GM18526 (cell line): ENCODE measurements around the gene ROR2.

ENCODE experiments used
- POLR2A ChIP-seq: IDR thresholded peaks from 3 replicates; pipeline ENCODE4 v1.6.1; 2011; ENCODE audit not compliant: insufficient read length; ENCODE audit errors: extremely low read depth

The ROR2 gene

DNA sequence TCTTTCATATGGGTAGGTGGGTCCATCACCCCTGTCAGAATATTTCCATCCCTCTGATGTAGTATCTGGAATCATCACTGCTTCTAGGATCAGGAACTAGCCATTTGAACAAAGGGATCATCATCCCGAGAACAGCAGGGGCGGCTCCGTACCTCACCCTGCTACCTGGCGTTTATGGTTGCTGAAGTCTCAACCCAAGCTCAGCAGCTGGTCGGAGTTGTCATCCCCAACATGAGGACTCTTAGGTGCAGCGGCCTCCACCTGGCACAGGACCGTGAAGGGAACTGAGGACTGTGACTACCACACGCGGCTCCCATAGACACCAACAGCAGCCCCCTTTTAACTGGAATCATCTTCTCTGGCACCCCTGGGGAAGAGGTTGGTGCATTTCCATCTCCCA, 35.1 kb downstream of the ROR2 start:
- TF ChIP-seq POLR2A = no peak

DNA sequence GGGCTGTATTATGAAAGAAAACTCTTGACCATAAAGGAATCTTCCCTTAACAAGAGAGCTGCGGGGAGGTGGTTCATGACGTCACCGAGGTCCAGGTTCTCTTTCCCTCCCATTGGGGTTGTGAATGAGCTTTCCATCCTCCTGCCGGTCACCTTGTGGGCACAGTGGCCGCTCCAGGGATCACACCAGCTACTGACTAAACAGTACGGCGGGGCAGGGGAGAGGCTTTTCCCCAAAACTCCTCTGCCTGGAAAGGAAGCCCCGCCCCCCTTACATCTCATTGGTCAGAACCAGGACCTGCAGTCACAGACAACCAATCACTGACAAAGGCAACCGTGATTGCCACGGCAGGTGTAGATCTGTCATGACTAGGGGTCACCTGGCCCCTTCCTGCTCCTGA, 35.6 kb downstream of the ROR2 start:
- no peak for TF ChIP-seq POLR2A

DNA sequence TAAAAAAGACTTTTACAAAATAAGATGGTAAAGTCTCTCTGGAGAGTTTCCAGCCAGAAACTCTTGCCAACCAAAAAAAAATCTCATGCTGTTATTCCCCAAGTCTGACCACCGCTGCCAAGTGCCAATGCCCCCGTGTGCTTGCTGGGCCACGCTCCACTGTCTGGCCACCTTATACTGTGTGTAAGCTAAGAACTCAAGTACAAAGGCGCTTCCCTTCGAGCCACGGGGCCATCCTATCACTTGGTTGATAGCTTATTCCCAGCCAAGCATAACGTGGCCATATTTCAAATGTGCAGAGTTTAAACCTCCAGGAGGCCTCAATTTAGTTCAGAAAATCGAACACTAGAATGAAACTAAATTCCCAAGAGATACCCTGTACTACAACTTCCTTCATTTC, 36.0 kb downstream of the ROR2 start:
- no peak for TF ChIP-seq POLR2A

DNA sequence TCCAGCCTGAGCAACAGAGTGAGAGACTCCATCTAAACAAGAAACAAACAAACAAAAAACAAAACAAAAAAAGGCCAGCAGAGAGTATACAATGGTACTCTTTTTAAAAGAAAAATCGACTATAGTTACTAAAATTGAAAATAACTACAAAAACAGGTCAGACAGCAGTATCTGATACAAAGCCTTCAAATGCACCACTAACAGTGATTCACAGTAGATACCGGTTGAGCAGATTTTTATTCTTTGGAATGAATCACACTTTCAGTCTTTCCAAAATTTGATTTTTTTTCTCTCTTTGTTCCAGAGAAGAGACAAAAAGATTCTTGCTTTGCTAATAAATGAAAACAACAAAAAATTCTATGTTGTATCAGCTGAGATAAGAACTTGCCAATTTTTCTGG, 36.9 kb downstream of the ROR2 start:
- TF ChIP-seq POLR2A = no peak

DNA sequence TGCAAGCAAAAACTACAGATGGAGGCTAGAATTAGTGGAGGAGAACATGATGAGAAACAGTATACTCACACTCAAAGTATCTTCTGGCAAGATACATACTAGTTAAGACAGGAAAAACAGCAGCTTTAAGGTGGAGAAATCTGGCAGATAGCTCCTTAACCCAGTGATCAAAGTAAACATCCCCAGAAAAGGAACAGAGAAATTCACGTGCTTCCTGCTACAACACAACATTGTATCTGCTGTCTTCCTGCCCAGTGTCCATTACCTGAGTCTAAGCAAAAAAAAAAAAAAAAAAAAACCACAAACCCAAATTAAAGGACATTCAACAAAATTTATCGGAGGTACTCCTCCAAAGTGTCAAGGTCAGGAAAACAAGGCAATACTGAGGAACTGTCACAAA, 38.4 kb downstream of the ROR2 start:
- TF ChIP-seq POLR2A = no peak

DNA sequence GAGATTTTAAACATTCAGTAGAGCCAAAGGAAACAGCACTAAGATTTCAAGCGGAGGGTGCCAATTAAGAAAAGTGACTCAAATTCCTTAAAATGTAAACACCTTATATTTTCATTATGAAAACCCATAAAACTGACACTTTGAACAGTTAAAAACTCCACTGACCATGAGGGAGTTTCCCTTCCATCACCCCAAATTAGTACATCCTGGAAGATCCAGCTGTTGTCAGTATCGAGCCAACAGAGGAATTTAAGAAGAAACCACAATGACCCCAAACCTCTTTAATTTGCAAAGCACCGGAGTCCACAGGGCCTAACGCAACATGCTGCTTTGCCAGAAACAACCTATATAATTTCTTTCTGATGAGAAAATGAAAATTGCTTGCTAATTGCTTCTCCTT, 41.3 kb downstream of the ROR2 start:
- no peak for TF ChIP-seq POLR2A

DNA sequence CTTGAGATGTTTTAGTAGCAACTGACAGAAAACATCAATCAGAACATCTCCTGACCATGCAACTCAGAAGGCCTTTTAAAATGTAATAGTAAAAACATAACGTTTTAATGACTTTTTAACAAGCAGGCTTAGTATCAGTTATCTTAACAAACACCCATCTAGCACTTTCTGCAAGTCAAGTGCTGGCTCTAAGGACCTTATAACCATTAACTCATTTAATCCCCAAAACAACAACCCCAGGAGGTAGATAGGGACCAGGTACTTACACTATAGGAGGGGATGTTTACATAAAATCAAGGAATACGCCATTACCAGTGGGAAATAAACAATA, 41.8 kb downstream of the ROR2 start:
- no peak for TF ChIP-seq POLR2A

DNA sequence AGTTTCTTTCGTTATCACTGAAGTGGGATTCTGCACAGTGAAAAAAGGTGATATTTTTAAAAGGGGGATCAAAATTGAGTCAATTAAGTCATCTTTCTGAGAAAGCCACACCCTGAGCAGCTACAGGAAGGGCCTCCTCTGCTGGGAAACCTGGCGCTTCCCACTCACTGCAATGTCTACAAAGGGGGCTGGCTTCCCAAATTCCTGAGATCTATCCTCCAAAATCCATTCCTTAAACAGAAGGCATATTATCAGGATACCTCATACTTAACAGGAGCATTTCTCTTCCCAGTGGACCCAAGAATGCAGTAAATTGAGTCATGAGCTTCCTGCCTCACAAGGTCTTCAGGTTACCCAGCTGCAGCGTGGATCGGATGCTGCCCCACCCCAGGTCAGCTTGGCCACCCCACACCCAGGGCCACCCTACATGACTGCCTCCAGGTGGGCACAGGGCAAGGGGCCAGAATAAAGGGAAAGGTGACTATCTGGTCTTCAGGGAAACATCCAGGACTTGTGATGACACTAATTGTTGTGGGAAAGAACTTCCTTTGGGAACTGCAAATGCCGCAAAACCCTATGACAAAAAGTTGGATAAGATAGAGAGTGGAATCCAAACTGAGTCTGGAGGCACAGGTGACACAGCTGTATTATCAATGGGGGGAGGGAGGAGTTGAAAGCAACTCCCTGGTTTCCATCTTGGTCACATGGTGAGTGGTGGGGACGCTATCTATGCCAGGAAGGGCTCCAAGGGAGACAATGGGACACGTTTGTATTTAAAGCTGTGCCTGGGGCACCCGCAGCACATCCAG, 42.3 kb downstream of the ROR2 start:
- TF ChIP-seq POLR2A = no peak

DNA sequence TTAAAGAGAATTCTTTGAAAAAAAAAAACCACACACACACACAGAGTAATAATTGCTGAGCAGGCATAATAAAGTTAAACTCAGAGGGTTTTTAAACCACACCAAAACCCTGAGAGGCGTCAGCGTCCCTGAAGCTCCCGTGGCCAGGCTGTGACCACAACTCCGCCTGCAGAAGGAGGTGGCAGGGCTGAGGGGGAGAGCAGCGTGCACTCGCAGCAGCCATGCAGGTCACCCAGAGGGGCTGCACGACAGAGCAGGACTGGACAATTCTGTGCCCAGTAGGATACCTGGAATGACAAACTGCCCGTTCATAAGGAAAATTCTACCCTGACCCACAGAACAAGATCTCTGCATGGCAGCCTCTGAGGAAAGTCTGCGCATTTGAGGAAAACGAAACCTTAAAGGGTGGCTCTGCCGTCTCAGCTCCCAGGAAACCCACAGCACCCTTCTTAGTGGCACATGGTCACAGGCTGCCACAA, 44.0 kb downstream of the ROR2 start:
- TF ChIP-seq POLR2A = no peak

DNA sequence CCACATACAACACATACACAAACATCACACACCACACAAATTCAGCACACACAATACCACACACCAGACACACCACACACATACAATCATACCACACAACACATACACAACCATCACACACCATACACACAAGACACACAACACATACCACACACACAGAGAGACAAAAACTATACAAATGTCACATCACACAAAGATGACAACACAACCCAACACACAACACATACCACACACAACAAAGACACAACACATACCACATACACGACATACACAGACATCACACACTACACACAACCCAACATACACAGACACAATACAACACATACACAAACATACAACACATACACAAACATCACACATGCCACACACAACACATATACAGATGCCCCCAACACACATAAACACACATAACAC, 44.8 kb downstream of the ROR2 start:
- TF ChIP-seq POLR2A = no peak

DNA sequence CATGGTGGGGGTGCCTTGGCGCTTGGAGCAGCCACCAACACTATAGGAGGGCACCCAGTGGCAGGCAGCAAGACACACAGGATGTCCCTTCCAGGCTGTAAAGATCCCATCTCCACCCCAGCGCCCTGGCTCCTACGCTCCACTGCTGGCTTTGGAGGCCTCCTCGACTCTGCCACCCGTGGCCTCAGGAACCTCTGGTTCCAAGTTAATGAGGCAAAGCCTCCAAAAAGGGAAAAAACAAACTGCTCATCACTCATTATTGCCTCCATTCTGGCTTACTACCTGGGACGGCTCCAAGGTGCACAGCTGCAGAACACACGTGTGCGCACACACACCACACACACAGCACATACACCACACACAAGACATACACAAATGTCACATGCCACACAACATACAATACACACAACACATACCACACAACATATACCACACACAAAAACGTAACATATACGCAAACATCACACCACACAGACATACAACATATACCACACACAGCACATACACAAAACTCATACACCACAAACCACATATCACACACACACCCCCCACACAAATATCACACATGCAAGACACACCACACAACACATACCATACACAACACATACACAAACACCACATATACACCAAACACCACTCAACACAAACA, 45.3 kb downstream of the ROR2 start:
- no peak for TF ChIP-seq POLR2A

DNA sequence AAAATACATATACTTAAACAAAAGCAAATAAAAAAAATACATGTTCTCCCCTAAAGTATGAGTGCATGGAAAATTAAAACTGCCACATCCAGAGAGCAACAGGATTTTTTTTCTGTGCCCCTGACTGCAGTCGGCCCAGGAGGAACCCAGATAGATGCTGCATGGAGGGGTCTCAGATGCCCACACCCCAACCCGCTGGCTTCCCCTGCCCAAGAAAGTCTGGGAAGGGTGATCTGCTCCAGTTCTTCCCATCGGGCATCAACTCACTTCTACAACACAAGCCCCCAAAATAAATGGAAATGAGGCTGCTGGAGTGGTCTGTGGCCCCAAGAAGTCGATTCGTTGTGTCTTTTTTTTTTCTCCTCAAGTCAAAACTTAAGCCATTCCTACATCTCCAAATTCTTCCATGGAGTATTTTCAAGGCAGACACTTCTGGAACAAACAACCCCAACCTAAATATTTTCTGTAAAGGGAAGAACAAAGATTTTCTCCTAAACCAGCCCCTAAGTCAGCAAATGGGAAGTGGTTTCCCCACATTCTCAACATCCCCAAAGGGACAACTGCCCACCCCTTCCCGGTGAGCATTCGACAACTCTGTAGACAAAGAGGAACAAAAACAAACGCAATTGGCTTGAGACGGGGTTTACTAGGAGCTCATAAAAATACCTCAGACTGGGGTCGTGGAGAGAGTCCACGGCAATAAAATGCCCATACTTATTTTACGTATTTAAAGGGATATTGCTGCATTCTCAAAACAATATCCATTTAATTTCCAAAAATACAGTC, 46.7 kb downstream of the ROR2 start:
- no peak for TF ChIP-seq POLR2A

DNA sequence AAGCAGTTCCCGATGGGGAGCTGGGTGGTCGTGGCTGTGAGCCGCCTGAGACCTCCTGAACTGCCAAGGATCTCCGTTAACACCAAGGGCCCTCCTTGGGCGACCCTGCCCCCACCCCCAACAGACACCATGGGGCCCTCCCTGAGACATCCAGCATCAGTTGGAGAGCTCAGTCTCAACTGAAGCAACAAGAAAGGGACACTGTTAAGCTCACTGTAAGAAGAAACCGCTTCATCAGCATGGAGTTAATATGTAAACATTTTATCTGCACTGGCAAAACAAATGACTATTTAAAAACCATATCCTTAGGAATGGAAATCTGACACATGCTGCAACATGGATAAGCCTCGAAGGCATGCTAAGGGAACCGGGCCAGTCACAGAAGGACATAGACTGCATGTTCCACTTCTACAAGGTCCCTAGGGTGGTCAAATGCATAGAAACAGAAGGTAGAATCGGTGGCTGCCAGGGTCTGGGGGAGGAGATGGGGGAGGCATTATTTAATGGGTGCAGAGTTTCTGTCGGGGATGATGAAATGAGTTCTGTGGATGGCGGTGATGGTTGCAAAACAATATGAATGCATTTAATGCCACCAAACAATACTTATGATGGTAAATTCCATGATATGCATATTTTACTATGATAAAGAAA, 47.4 kb downstream of the ROR2 start:
- no peak for TF ChIP-seq POLR2A

DNA sequence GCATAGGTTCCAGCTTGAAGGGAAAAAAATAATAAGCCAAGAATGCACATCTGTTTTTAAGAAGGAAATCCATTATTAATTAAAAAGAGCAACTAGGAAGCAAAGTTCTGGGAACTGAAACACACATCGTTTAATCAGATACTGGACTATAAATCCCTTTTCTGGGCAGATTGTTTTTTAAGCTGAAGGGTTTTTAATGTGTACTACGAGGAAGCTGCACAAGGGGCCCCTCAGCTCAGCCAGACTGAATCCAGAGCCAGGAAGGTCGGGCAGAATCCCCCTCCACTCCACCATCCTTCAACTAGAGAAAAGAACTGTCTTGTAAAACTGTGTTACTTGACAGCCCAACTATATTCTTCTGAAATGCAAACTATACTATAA, 49.2 kb downstream of the ROR2 start:
- TF ChIP-seq POLR2A = no peak

DNA sequence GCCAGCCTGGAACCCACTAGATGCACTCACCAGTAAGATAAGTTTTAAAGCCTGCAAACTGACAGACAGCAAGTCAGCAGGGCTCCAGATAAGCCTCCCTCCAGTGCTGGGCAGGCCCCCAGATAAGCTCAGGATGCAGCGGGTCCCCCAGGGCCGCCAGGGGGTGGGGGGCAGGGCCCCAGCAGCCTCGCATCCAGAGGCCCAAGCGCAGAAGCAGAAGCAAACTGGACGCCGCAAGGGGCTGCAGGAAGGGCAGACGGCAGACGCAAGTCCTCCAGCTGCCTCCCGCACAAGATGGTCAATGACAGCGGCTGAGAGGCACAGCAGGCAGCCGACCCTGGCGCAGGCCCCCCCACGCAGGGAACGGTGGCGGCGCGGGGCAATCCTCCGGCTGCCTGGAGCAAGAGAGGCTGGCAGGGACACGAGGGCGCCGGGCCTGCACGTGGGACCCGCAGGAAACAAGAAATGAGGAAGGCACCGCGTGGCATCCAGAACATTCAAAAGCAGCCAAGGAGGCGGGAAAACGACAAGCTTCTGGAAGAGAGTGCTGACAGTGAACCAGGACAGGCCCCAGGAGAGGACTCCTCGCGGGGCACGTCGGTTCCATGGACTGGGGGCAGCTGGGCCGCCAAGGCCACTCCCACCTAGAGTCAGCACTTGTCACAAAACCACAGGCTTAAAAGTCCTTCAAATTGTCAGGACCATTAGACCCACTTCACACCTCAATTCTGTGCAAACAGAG, 49.8 kb downstream of the ROR2 start:
- TF ChIP-seq POLR2A = no peak
